Stomach (tissue), 9 donors: ENCODE measurements around the gene DENND6B. TPM values are rescaled to one million over a fixed set of nuclear protein-coding genes. Genes with fewer than 3 reads are reported as not detected.

Experiments used
- DNase-seq, 2 donors: peaks; one replicate each; pipeline versions ENCODE4 v3.0.0 to v3.0.0-alpha.2; 2013 to 2019
- H3K27ac ChIP-seq, 5 donors: fragments of 200-600 bp in 4 of 5; sonication (generic) in 4 of 5; one replicate each; pipeline ENCODE4 v1.5.1; 2013 to 2019; ENCODE audit warnings: mild to moderate bottlenecking in 1 of 5, moderate library complexity in 1 of 5
- H3K27me3 ChIP-seq, 3 donors: fragments of 200-600 bp; sonication (generic); one replicate each; pipeline ENCODE4 v1.5.1; 2017 to 2019; ENCODE audit warnings: mixed run types in 1 of 3
- H3K36me3 ChIP-seq, 4 donors: fragments of 200-600 bp; sonication (generic); 1 replicate in 3 of 4; 2 replicates in 1 of 4; pipeline ENCODE4 v1.5.1; 2016 to 2019
- H3K4me1 ChIP-seq, 4 donors: fragments of 200-600 bp; sonication (generic); one replicate each; pipeline ENCODE4 v1.5.1; 2016 to 2019
- H3K4me3 ChIP-seq, 4 donors: fragments of 200-600 bp; sonication (generic) in 3 of 4; one replicate each; pipeline ENCODE4 v1.5.1; 2016 to 2019; ENCODE audit warnings: mild to moderate bottlenecking in 1 of 4
- H3K9me3 ChIP-seq, 4 donors: fragments of 200-600 bp; sonication (generic); one replicate each; pipeline ENCODE4 v1.5.1; 2016 to 2019
- CTCF ChIP-seq, 7 experiments: fragments of 450-650 bp in 4 of 7; fragments of 200-600 bp in 3 of 7; sonication (generic) in 3 of 7; IDR thresholded peaks; one replicate each; pipeline ENCODE4 v1.5.1; 2016 to 2019; ENCODE audit warnings: antibody characterized with exemption in 7 of 7, control low read depth in 2 of 7, mild to moderate bottlenecking in 1 of 7
- EP300 ChIP-seq: sonication (generic); formaldehyde crosslinking; IDR thresholded peaks from one replicate; pipeline ENCODE4 v1.6.1; 2017; ENCODE audit warnings: antibody characterized with exemption
- POLR2A ChIP-seq, 4 donors: fragments of 450-650 bp; IDR thresholded peaks; one replicate each; pipeline ENCODE4 v1.6.1; 2016; ENCODE audit warnings: antibody characterized with exemption in 4 of 4, control low read depth in 2 of 4, mild to moderate bottlenecking in 1 of 4, moderate library complexity in 1 of 4
- POLR2AphosphoS5 ChIP-seq, 3 donors: sonication (generic); formaldehyde crosslinking; IDR thresholded peaks; one replicate each; pipeline ENCODE4 v1.6.1; 2016; ENCODE audit warnings: antibody characterized with exemption in 3 of 3
- WGBS, 5 donors: extraction: QIAGEN DNeasy Blood & Tissue Kit in 3 of 5; methylation state at CpG; one replicate each; pipeline versions ENCODE4 v1.1.5 to v1.1.7; 2013 to 2018; 5-methylcytosine and 5-hydroxymethylcytosine counted together
- intact Hi-C: fragments of 100-400 bp; cut with DNase I; formaldehyde crosslinking; loops from one replicate; pipeline ENCODE4 v1.15.1; 2023; ENCODE audit warnings: low total_unique reads
- polyA plus RNA-seq, 3 donors: library from polyadenylated mRNA; stranded (reverse); fragments of 200-250 nt; gene quantifications; one replicate each; pipeline ENCODE4 v1.2.3, GENCODE V29; 2013
- total RNA-seq, 5 donors: library from RNA; depleted of rRNA; stranded (reverse); fragments of >200 nt; gene quantifications; one replicate each; pipeline versions ENCODE4 v1.1.0 to v1.2.3, GENCODE V29; 2014 to 2016
- donor health status: healthy with polysubstance abuse.
- donor health status: Bipolar disorder and iron deficiency.
- donor health status: healthy.

The DENND6B gene
- total and polyA plus RNA-seq, 8 donors: 2.0 to 13.4 (median 4.0) TPM

DNA sequence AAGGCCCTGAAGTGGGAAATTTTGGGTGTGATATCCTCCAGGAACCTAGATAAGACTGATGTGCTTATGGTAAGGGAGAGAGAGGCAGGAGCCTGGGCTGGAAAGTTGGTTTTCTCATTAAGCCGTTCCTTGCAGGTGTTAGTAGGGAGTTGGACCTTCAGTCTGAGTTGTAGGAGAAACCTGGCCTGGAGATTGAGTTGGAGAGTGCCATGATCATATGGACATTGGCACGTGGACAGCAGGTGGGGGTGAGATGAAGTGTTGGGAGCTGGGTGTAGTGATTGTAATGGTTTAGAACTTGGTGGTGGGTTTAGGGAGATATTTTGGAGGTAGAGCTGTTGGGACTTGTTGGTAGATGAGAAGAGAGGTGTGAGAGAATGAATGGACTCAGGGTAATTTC is 21.2 kb upstream of the DENND6B start:
- WGBS, 5 donors: 27 to 64% (median 41%) methylated on average over 2 of the region's 2 CpGs
- H3K27me3 ChIP-seq: no peaks in the 10 kb centered on the region
- intact Hi-C loops: no loop called here
- H3K36me3 ChIP-seq: peaks cover 0 to 26% (median 18%) of the 10 kb centered on the region in 4 donors
- no peak for DNase-seq
- H3K27ac ChIP-seq: no peak overlapping the region
- TF ChIP-seq POLR2A (IDR thresholded peaks at IDR 0.05) (no peak), POLR2AphosphoS5 (IDR thresholded peaks at IDR 0.05) (no peak), EP300 (no peak), CTCF (IDR thresholded peaks at IDR 0.05) (no peak)
- H3K9me3 ChIP-seq: no peaks in the 10 kb centered on the region
- peaks cover 0 to 29% (median 19%) of the 10 kb centered on the region in 4 donors for H3K4me1 ChIP-seq
- no peak overlapping the region for H3K4me3 ChIP-seq

GRCh38 chr22:50347157-50347556 is 20.3 kb upstream of the DENND6B start:
- DNase-seq: no peak
- intact Hi-C loops: no loop called here

DNA sequence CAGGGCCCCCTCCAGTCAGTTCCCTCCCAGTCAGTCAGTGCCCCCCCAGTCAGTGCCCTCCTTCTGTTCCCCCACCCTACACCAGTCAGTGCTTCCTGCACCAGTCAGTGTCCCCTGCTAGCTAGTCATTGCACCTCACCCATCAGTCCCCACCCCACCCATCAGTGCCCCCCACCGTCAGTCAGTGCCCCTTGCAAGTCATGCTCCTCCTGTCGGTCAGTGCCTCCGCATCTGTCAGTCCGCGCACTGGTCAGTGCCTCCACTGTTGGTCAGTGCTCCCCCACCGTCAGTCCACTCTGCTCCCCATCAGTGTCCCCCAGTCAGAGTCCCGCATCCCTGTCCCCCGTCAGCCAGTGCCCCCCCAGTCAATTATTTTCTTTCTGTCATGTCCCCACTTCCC is 19.7 kb upstream of the DENND6B start:
- intact Hi-C loops: no loop called here
- WGBS, 5 donors: 64 to 81% (median 70%) methylated on average over 8 of the region's 8 CpGs
- no peak for DNase-seq

More at GRCh38 chr22:50347157-50347556, 20.3 kb upstream of the DENND6B start:
- peak overlapping the region in 1 of 5 donors; percentile 8 for H3K27ac ChIP-seq
- H3K9me3 ChIP-seq: no peaks in the 10 kb centered on the region
- H3K4me3 ChIP-seq: peak overlapping the region in 1 of 4 donors; percentile 7
- TF ChIP-seq CTCF (IDR thresholded peaks at IDR 0.05) (no peak), POLR2AphosphoS5 (IDR thresholded peaks at IDR 0.05) (no peak), POLR2A (IDR thresholded peaks at IDR 0.05) (no peak), EP300 (no peak)
- no peaks in the 10 kb centered on the region for H3K27me3 ChIP-seq
- 73 to 80% (median 75%) methylated on average over 8 of the region's 8 CpGs for WGBS, 5 donors
- H3K36me3 ChIP-seq: peaks cover 0 to 17% (median 9%) of the 10 kb centered on the region in 4 donors
- peaks cover 0 to 34% (median 26%) of the 10 kb centered on the region in 4 donors for H3K4me1 ChIP-seq

DNA sequence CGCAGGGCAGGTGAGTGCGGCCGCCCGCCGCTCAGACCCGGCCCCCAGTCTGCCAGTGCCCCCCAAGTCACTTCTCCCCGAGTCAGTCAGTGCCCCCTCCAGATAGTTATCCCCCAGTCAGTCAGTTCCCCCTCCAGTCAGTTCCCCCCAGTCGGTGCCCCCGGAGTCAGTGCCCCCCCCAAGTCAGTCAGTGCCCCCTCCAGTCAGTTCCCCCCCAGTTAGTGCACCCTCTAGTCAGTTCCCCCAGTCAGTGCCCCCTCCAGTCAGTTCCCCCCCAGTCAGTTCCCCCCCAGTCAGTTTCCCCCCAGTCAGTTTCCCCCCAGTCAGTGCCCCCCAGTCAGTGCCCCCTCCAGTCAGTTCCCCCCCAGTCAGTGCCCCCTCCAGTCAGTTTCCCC is 16.7 kb upstream of the DENND6B start:
- DNase-seq: no peak
- intact Hi-C loops: no loop called here
- H3K4me3 ChIP-seq: peak overlapping the region; percentile 91 to 99 (median 94)
- no peaks in the 10 kb centered on the region for H3K36me3 ChIP-seq
- WGBS, 5 donors: 0 to 3% (median 0%) methylated on average over 3 to 9 of the region's 9 CpGs; no CpG with 5 or more reads in 1 of the 5 donors
- no peaks in the 10 kb centered on the region for H3K9me3 ChIP-seq
- H3K27ac ChIP-seq: peak overlapping the region; percentile 77 to 95 (median 86)
- TF ChIP-seq CTCF (IDR thresholded peaks at IDR 0.05) (no peak), EP300 (no peak), POLR2A (IDR thresholded peaks at IDR 0.05) (no peak), POLR2AphosphoS5 (IDR thresholded peaks at IDR 0.05) (no peak)
- no peaks in the 10 kb centered on the region for H3K27me3 ChIP-seq
- H3K4me1 ChIP-seq: peaks cover 0 to 38% (median 30%) of the 10 kb centered on the region in 4 donors

More for the DNA sequence above, 19.7 kb upstream of the DENND6B start:
- H3K4me1 ChIP-seq: peaks cover 0 to 38% (median 30%) of the 10 kb centered on the region in 4 donors
- no peak for TF ChIP-seq POLR2A (IDR thresholded peaks at IDR 0.05)
- no peaks in the 10 kb centered on the region for H3K27me3 ChIP-seq
- peaks cover 0 to 10% (median 3%) of the 10 kb centered on the region in 4 donors for H3K36me3 ChIP-seq
- H3K9me3 ChIP-seq: no peaks in the 10 kb centered on the region
- peak overlapping the region in 1 of 4 donors; percentile 7 for H3K4me3 ChIP-seq
- H3K27ac ChIP-seq: peak overlapping the region in 2 of 5 donors; percentile 8 to 18
